Activated T-helper 17 cell treated with anti-CD3 and anti-CD28 coated beads, Interleukin-2, amount 50 U/mL, for 72 hours (primary cell): ENCODE data around the gene SVIL. TPM values are rescaled to one million over a fixed set of nuclear protein-coding genes. Genes with fewer than 3 reads are reported as not detected.
"Not testable (repeated sequence)": the region's sequence is repeated elsewhere in the genome, so short reads cannot be mapped to it uniquely, and the experiment has no call there.

Experiments used
- ATAC-seq: fragments of 150-1000 bp; cut with Tn5 transposase; replicated peaks from 2 replicates; pipeline ENCODE4 v1.10.0; 2021; ENCODE audit warnings: mild to moderate bottlenecking, moderate library complexity
- H3K27ac Mint-ChIP-seq: one replicate; pipeline ENCODE4 v1.8.0; 2022; ENCODE audit warnings: mixed read lengths
- H3K27me3 Mint-ChIP-seq: one replicate; pipeline ENCODE4 v1.8.0; 2022; ENCODE audit warnings: mixed read lengths
- H3K36me3 Mint-ChIP-seq: one replicate; pipeline ENCODE4 v1.8.0; 2022; ENCODE audit warnings: low read depth, mild to moderate bottlenecking, mixed read lengths
- H3K4me1 Mint-ChIP-seq: one replicate; pipeline ENCODE4 v1.8.0; 2022; ENCODE audit warnings: mixed read lengths
- H3K4me3 Mint-ChIP-seq: one replicate; pipeline ENCODE4 v1.8.0; 2022; ENCODE audit warnings: mild to moderate bottlenecking, mixed read lengths
- H3K9me3 Mint-ChIP-seq: one replicate; pipeline ENCODE4 v1.8.0; 2022; ENCODE audit warnings: mixed read lengths
- total RNA-seq, 2 donors: library from RNA; stranded (reverse); gene quantifications; one replicate each; pipeline ENCODE4 v1.2.3, GENCODE V29; 2022

SVIL gene
- total RNA-seq, 2 donors from 2014 or later, result 10.7 to 16.2 TPM

DNA sequence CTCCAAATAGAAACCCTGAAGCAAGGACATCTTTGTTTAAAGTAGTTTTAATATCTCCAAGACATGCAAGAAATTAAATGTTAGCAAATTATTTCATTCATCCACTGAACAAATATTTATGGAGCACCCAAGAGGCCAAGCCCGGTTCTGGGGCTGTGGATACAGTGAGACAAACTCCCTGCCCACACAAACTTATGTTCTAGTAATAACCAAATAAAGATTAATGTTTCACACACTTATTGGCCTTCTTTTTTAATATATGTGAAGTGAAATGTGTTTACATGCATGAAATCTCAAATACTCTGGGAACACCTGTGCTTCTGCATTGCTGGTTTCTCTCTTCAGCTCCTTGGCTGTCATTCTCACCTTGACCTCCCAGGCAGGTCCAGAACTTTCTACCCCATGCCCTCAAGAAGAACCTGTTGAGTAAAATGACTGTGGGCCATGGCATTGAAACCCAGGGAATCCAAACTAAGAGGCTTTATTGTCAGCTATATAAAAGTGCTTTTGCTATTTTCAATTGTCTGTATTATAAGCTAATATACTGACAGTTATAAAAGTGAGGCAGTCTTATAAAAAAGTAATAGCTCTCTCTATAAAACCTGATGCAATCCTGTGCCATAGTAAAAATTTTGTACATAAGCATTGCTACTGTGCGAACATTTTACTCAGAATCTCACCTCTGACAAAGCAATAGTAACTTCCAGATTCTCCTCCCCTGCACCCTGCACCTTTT lies 43.7 kb downstream of the SVIL start:
- H3K4me3 Mint-ChIP-seq, result peak overlapping the region; percentile 58
- H3K27me3 Mint-ChIP-seq, result no peaks in the 10 kb centered on the region
- no peak for ATAC-seq
- peaks cover 9% of the 10 kb centered on the region for H3K4me1 Mint-ChIP-seq
- no peak overlapping the region for H3K27ac Mint-ChIP-seq
- H3K9me3 Mint-ChIP-seq, result no peaks in the 10 kb centered on the region
- no peaks in the 10 kb centered on the region for H3K36me3 Mint-ChIP-seq

DNA sequence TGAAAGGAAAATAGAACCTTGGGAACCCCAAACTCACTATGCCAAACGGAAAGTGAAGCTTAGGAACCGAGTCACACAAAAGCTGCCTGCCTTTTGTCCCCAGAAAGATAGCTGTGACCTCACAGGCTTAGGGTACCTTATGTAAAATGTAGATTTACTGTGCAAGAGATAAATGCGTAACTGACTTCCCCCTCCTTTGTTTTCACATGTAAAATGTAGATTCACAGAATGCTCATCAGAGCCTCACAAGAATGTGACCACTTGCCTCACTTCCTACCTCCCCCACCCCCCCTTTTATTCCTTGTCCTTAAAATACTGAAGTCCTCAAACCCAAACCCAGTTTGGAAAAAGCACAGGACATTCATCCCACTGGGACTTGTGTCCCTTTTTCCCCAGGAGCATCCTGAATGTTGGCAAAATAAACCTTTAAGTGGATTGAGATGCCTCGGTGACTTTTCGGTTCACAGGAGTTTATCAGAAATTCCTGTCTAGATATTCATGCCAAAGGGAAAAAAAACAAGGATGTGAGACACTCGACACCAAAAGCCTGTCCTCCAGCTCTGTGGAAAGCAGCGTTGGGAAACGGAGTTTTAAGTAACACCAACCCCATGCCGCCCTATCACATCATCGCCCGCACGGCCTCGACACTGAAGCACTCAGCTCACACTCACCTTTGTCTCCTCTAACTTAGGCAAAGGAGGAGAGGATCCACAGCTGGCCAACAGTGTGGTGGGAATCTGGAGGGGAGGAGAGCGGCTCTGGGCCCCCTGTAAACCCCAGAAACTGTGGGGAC lies 45.9 kb downstream of the SVIL start:
- Mint-ChIP-seq H3K27me3 (no peaks in the 10 kb centered on the region), H3K9me3 (no peaks in the 10 kb centered on the region), H3K4me1 (peaks cover 12% of the 10 kb centered on the region)

DNA sequence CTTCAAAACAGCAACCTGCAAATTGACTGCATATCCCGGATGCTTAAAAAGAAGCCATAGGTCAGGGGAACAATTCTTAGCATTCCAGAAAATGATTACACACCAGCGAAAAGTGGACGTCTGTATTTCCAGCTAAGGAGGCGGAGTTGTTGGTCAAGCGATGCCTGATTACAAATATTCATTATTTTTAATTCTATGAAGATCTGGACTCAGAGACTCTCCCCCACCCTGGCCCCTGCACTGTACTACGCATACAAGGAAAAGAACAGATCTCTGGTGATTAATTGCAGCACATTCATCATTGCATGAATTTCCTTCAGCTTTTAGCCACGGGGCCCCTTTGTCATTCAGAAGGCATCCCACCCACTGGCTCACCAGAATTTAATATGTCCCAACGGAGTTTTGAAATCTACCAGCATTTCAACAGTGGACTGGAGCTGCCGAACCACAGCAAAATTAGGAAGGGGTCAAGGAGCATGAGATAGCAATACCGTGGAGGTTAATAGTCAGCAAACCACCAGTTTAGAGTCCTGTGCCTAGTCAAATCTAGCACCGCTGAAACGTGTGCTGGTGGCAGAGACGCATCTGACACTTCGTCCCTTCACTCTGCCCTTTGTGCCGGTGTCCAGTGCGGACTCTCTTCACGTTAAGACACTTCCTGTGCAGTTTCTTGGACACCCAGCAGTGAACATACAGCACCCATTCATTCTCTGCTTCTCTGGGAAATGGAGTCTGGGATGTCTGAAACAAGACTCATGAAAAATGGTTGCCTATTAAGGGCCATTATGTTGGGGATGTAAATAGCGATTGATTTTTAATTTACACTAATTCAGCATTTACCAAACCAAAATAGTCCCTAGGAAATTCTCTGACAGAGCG lies 46.8 kb downstream of the SVIL start:
- H3K27me3 Mint-ChIP-seq, H3K36me3 Mint-ChIP-seq, H3K4me3 Mint-ChIP-seq, ATAC-seq, H3K9me3 Mint-ChIP-seq, H3K27ac Mint-ChIP-seq: not testable (repeated sequence)
- peaks cover 15% of the 10 kb centered on the region for H3K4me1 Mint-ChIP-seq

More for the DNA sequence above, 45.9 kb downstream of the SVIL start:
- Mint-ChIP-seq H3K36me3 (no peaks in the 10 kb centered on the region), H3K4me3 (no peak overlapping the region), H3K27ac (no peak overlapping the region)
- no peak for ATAC-seq

DNA sequence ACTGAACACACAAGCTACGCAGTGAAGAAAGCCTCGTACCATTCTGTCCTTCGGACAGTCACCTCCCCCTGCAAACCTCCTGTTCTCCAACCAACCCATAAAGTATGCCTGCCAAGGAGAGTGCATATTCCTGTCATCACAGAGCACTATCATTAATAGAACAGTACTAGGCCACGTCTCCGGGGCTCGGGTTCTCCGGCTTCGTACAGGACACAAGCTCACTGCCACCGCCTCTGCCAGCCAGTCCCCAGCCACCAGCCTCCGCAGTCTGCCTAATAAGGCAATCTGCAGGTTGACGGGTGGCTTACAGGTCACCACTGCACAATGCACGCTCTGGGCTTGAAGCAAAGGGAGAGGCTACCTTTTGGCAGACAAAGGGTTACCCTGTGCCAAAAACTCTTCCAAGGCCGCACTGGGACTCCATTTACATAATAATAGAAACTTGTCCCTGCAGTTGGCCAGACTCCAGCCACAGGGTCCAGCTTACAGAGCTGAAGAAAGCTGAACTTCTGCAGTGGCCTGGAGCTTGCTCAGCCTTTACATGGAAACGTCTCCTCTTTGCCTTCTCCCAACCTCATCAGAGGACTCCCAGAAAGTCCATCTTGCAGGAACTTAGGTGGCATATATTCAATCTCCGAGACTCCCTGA lies 47.5 kb downstream of the SVIL start:
- H3K4me3 Mint-ChIP-seq, result not testable (repeated sequence)

DNA sequence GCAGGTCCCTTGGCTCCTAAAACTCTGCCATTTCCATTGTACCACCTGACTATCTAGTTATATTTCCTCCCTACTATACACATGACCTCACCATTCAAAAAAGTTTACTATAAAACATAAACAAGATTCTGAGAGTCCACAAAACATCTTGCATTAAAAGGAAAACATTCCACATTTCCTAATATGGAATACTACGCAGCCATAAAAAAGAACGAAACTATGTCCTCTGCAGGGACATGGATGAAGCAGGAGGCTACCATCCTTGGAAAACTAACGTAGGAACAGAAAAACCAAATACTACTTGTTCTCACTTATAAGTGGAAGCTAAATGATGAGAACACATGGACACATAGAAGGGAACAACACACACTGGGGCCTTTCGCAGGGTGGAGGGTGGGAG lies 48.3 kb downstream of the SVIL start:
- Mint-ChIP-seq H3K4me3 (no peak overlapping the region), H3K4me1 (peaks cover 15% of the 10 kb centered on the region), H3K36me3 (no peaks in the 10 kb centered on the region), H3K27ac (no peak overlapping the region), H3K9me3 (no peaks in the 10 kb centered on the region), H3K27me3 (no peaks in the 10 kb centered on the region)
- no peak for ATAC-seq

More for the DNA sequence above, 47.5 kb downstream of the SVIL start:
- H3K9me3 Mint-ChIP-seq, H3K36me3 Mint-ChIP-seq, H3K27ac Mint-ChIP-seq, ATAC-seq, H3K27me3 Mint-ChIP-seq: not testable (repeated sequence)
- peaks cover 15% of the 10 kb centered on the region for H3K4me1 Mint-ChIP-seq

DNA sequence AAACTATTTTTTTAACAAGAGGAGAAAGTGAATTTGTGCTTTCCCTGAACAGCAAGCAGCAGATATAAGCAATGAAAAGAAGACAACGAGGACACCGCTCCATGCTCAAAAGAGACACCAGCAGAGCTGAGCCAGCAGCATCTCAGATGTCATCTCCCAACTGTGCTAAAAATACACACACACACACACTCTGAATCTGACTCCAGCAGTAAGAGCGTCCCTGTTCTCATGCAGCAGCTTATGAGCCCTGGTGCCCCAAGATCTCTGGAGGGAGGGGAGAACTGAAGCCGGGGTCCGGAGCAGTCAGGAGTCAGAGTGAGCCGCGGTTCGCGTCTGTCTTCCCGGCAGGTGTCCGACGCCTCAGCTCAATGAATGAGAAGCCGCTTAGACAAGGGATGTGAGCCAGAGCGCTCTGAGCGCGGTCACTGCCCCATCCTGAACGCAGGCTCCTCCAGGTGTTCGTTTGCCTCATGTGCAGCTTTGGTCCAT lies 49.2 kb downstream of the SVIL start:
- ATAC-seq, result peak; percentile 28
- H3K27me3 Mint-ChIP-seq, result no peaks in the 10 kb centered on the region
- H3K27ac Mint-ChIP-seq, result no peak overlapping the region
- no peaks in the 10 kb centered on the region for H3K9me3 Mint-ChIP-seq
- no peak overlapping the region for H3K4me3 Mint-ChIP-seq
- no peaks in the 10 kb centered on the region for H3K36me3 Mint-ChIP-seq
- H3K4me1 Mint-ChIP-seq, result peaks cover 11% of the 10 kb centered on the region

DNA sequence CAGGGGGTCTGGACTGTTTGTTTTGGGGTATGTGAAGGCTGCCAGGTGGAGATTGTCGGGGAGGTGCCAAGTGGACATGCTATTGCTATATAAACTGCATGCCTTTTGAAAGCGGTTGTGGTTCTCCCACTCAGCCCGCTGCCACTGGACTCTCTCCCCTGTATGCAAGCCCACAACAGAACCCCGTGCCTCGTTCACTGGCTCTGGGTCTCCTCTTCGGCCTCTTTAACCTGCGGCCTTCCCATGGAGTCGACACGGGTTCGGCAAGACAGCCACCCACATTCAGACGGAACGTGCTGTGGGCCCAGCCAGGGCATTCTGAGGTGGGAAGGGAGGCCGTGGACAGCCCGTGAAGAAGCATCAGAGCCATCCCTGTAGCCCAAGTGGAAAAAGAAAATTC lies 50.3 kb downstream of the SVIL start:
- H3K9me3 Mint-ChIP-seq, result no peaks in the 10 kb centered on the region
- H3K27me3 Mint-ChIP-seq, result no peaks in the 10 kb centered on the region
- no peaks in the 10 kb centered on the region for H3K36me3 Mint-ChIP-seq
- peaks cover 6% of the 10 kb centered on the region for H3K4me1 Mint-ChIP-seq
- no peak overlapping the region for H3K27ac Mint-ChIP-seq
- ATAC-seq, result no peak
- H3K4me3 Mint-ChIP-seq, result no peak overlapping the region

DNA sequence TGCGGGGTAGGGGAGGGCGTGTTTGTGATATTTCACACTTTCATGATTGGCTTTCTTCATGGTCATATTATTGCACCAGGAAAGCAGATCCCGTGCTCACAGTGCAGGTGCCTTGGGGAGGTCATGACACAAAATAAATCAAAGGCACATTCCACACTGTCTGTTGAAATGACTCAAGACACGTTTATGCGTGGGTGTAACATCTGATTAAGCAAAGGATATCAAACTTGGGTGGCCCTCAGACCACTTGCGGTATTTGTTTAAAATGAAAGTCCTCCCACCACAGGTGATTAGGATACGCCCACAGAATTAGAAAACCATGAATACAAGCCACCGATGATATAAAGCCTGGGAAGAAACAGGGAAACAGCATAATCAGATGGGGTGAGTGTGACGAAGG lies 51.1 kb downstream of the SVIL start:
- H3K36me3 Mint-ChIP-seq, result peaks cover 4% of the 10 kb centered on the region
- no peaks in the 10 kb centered on the region for H3K9me3 Mint-ChIP-seq
- peaks cover 6% of the 10 kb centered on the region for H3K4me1 Mint-ChIP-seq
- H3K4me3 Mint-ChIP-seq, result no peak overlapping the region
- ATAC-seq, result peak; percentile 68
- no peaks in the 10 kb centered on the region for H3K27me3 Mint-ChIP-seq
- peak overlapping the region; percentile 11 for H3K27ac Mint-ChIP-seq

DNA sequence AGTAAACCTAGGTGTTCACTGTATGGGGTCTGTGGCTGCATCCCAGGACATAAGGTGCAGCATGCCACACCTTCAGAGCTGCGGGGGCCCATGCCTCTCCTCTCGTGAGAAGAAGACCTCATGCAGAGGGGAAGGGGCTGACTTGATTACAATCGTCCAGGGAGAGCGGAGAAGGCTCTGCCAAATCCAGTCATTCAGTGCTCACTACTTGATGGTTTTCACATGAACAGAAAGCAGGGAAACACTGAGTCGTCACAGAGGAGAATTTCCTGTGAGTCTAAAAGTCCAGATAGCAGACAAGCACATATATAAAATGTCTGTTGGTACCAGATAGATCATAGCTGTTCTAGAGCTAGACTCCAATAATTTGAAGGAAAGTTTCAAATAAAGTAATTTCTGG lies 52.0 kb downstream of the SVIL start:
- peak; percentile 83 for ATAC-seq
- H3K4me1 Mint-ChIP-seq, H3K36me3 Mint-ChIP-seq, H3K27me3 Mint-ChIP-seq, H3K9me3 Mint-ChIP-seq: not testable (repeated sequence)
- H3K27ac Mint-ChIP-seq, result peak overlapping the region; percentile 41
- H3K4me3 Mint-ChIP-seq, result peak overlapping the region; percentile 27

DNA sequence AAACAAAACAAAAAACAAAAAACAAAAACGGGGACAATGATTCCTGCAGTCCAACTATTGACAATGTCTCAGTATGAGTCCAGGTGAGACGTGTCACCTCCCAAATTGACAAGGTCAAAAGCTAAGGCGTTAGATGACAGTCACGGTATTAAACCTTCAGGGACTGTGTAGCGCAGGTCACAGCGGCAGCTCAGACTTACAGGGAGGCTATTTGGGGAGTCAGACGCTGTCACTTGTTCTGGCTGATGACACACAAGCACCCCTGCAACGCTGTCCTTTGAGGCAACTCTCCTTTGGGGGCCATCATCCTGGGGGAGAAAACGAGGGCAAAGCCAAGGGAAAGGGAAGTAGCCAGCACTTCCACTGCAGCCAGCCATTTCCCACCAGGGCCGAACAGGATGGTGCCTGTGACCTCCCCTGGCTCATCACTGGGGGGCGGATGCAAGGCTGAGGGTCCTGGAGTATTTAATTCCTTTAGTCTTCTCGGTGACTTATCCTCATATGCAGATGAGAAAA lies 55.3 kb downstream of the SVIL start:
- Mint-ChIP-seq H3K36me3 (peaks cover 7% of the 10 kb centered on the region), H3K27ac (no peak overlapping the region), H3K9me3 (no peaks in the 10 kb centered on the region), H3K27me3 (no peaks in the 10 kb centered on the region), H3K4me3 (no peak overlapping the region), H3K4me1 (peaks cover 6% of the 10 kb centered on the region)
- ATAC-seq, result no peak

DNA sequence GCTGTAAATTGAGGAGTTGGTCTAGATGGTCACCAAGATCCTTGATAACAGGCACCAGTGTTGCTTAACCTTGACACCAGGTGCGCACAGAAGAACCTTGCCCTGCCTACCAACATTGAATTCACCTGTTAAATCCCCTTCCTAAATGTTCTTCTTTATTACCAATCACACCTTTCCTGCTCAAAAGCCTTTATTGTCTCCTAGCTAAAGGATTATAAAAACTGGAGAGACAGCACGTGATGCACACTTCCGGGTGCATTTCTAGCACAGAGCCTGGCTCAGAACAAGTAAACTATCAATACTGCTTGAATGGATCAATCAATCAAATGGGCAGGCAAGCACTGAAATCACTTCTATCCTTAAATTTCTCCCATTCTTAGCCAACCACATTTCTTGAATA lies 56.3 kb downstream of the SVIL start:
- no peaks in the 10 kb centered on the region for H3K27me3 Mint-ChIP-seq
- H3K36me3 Mint-ChIP-seq, result peaks cover 7% of the 10 kb centered on the region
- no peaks in the 10 kb centered on the region for H3K9me3 Mint-ChIP-seq
- ATAC-seq, result no peak
- H3K4me3 Mint-ChIP-seq, result no peak overlapping the region
- no peaks in the 10 kb centered on the region for H3K4me1 Mint-ChIP-seq
- no peak overlapping the region for H3K27ac Mint-ChIP-seq

DNA sequence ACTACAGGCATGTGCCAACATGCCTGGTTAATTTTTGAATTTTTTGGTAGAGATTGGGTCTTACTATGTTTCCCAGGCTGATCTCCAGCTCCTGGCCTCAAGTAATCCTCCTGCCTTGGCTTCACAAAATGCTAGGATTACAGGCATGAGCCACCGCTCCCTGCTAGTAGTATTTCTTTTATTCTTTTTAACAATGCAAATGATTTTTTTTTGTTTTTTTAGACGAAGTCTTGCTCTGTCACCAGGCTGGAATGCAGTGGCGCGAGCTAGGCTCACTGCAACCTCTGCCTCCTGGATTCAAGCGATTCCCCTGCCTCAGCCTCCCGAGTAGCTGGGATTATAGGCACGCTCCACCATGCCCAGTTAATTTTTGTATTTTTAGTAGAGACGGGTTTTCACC lies 58.1 kb downstream of the SVIL start:
- H3K36me3 Mint-ChIP-seq, result peaks cover 7% of the 10 kb centered on the region

DNA sequence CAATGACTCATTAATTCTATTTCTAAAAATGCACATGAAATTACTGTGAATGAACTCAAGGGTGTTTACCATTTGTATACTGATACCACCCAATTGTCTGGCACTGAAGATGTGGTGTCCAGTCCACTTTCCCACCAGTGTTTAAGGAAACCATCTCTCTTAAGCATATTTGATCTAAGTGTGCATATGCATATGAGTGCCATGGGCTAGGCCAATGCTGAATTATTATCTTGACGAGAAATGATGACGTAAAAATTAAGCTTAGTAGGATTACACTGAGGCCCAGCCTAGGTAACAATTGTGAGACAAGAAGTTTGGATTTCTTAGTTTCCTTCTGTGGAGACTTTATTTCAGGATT lies 59.7 kb downstream of the SVIL start:
- no peak for ATAC-seq
- Mint-ChIP-seq H3K36me3 (peaks cover 7% of the 10 kb centered on the region), H3K4me1 (no peaks in the 10 kb centered on the region), H3K27ac (no peak overlapping the region), H3K9me3 (no peaks in the 10 kb centered on the region), H3K4me3 (no peak overlapping the region), H3K27me3 (no peaks in the 10 kb centered on the region)

More for the DNA sequence above, 58.1 kb downstream of the SVIL start:
- ATAC-seq, result no peak
- no peaks in the 10 kb centered on the region for H3K4me1 Mint-ChIP-seq
- no peaks in the 10 kb centered on the region for H3K27me3 Mint-ChIP-seq
- no peaks in the 10 kb centered on the region for H3K9me3 Mint-ChIP-seq
- H3K4me3 Mint-ChIP-seq, result no peak overlapping the region
- no peak overlapping the region for H3K27ac Mint-ChIP-seq
